ENCODE results near the gene CHTOP. TPM values are rescaled to one million over a fixed set of nuclear protein-coding genes. Genes with fewer than 3 reads are reported as not detected.
A peak's percentile ranks its signal among the peaks of the same experiment; 100 is the strongest.

The CHTOP gene
- total and polyA plus RNA-seq, 2 of the 13 experiments (the other 11 are each of a cell fraction or from before 2014, with no cell fraction given) = 38.0 to 51.9 TPM

DNA sequence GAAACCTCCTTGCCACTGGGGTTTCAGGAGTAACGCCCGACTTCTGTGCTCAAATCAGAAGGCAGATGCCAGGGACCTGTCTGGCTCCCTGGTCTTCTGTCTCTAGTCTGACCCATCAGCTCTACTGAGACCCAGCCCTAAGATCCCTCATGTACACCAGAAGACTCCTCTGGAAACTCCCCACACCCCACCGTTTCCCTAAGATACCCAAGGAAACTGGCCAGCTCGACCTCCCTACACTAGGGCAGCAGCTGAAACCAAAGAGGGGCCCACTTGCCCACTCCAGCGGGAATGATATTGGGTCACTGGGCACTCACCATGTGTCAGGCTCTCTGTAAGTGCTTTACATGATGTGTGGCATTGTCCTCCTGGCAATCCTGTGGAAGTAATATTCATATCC is 20.5 kb upstream of the CHTOP start:
- Histone ChIP-seq H3K36me3 (replicated peaks in 1 of 2; ENCODE audit: control insufficient read depth in 1 of 2, insufficient read depth in 2 of 2, low read length in 2 of 2) (no peaks in the 10 kb centered on the region), H3K27ac (ENCODE audit: extremely low read length, insufficient read depth, low read length) (peak overlapping the region; percentile 66), H3K9me3 (ENCODE audit: low read length) (no peaks in the 10 kb centered on the region), H3K9ac (ENCODE audit: insufficient read depth, low read depth, low read length) (peak overlapping the region; percentile 80), H3K79me2 (ENCODE audit: insufficient read depth, low read length) (peaks cover 7% of the 10 kb centered on the region), H4K20me1 (ENCODE audit: insufficient read depth, low read length) (no peaks in the 10 kb centered on the region), H3K4me1 (ENCODE audit: insufficient read depth, low read length) (peaks cover 80% of the 10 kb centered on the region), H3K4me2 (ENCODE audit: low read depth, low read length) (peak overlapping the region; percentile 84), H2AFZ (ENCODE audit: low read length) (no peak overlapping the region), H3K4me3 (replicated peaks in 1 of 3; ENCODE audit: insufficient read depth in 1 of 3, low read depth in 2 of 3, low read length in 3 of 3) (peak overlapping the region in 2 of 3 experiments; percentile 60 to 76; a peak in 3 of 6 replicates), H3K27me3 (ENCODE audit: control insufficient read depth in 1 of 2, insufficient read depth in 2 of 2, low read length in 2 of 2) (no peaks in the 10 kb centered on the region; a peak in 1 of 5 replicates)
- intact Hi-C loops (cut with micrococcal nuclease; ENCODE audit: unreplicated experiment) = no loop called here
- WGBS (ENCODE audit: low lambda C conversion rate) = 77% methylated on average over 5 of the region's 5 CpGs
- FAIRE-seq (no peak), ATAC-seq (no peak), DNase-seq (ENCODE audit: low spot score) (no peak)
- in situ Hi-C loops (cut with HindIII; ENCODE audit: extremely low pct_ligation_motif_present, low pct_unique_long_range_greater_than_20kb) = no loop called here
- TF ChIP-seq ZNF629 (CRISPR knock-in tag; conservative IDR thresholded peaks at IDR 0.05) (0 out of 2 replicates have a peak, but pooled peaks have one; percentile 42), ZNF12 (CRISPR knock-in tag; IDR thresholded peaks at IDR 0.05) (no peak), UBTF (CRISPR knock-in tag; IDR thresholded peaks at IDR 0.05) (peak; percentile 0; the same call in 1 of the 2 replicates)
- CTCF ChIA-PET (ENCODE audit: low intra/inter-chr PET ratio, low total read pairs) = no interaction called here
- BruUV-seq (replicated peaks) = no TSS peak
- POLR2A ChIA-PET = interaction anchor here (1.0 to 12.2 kb wide), 10 partner anchors 10 to 162 kb away, joined by 3 to 390 read pairs (median 5); partner anchors contain the start of genes CHTOP, S100A1, S100A13 and SLC27A3

DNA sequence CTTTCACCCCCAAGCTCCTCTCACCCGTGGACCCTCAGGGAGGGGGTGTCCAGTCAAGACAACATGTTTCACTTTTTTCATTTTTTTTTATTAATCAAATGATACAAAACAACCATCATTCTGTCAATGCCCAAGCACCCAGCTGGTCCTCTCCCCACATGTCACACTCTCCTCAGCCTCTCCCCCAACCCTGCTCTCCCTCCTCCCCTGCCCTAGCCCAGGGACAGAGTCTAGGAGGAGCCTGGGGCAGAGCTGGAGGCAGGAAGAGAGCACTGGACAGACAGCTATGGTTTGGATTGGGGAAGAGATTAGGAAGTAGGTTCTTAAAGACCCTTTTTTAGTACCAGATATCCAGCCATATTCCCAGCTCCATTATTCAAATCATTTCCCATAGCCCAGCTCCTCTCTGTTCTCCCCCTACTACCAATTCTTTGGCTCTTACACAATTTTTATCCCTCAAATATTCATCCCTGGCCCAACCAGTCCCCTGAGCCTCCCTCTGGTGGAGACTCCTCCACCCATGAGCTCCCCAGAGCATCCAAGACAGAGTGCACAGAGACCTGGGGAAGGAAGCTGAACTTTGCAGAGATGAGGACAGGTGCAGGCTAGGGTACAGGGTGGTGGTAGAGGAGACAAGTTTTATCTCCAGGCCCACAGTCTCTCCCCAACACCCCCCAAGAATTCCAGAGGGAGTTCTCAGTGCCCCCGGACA is 19.5 kb upstream of the CHTOP start:
- DNase-seq (ENCODE audit: low spot score) (no peak), FAIRE-seq (no peak), ATAC-seq (no peak)
- Histone ChIP-seq H3K9ac (ENCODE audit: insufficient read depth, low read depth, low read length) (no peak overlapping the region), H4K20me1 (ENCODE audit: insufficient read depth, low read length) (no peaks in the 10 kb centered on the region), H3K4me3 (replicated peaks in 1 of 3; ENCODE audit: insufficient read depth in 1 of 3, low read depth in 2 of 3, low read length in 3 of 3) (no peak overlapping the region), H2AFZ (ENCODE audit: low read length) (no peak overlapping the region), H3K4me1 (ENCODE audit: insufficient read depth, low read length) (peaks cover 76% of the 10 kb centered on the region), H3K4me2 (ENCODE audit: low read depth, low read length) (no peak overlapping the region), H3K36me3 (replicated peaks in 1 of 2; ENCODE audit: control insufficient read depth in 1 of 2, insufficient read depth in 2 of 2, low read length in 2 of 2) (peaks cover 0 to 1% of the 10 kb centered on the region in 2 experiments; a peak in 1 of 5 replicates), H3K27me3 (ENCODE audit: control insufficient read depth in 1 of 2, insufficient read depth in 2 of 2, low read length in 2 of 2) (no peaks in the 10 kb centered on the region), H3K79me2 (ENCODE audit: insufficient read depth, low read length) (peaks cover 6% of the 10 kb centered on the region), H3K9me3 (ENCODE audit: low read length) (no peaks in the 10 kb centered on the region), H3K27ac (ENCODE audit: extremely low read length, insufficient read depth, low read length) (no peak overlapping the region)
- in situ Hi-C loops (cut with HindIII; ENCODE audit: extremely low pct_ligation_motif_present, low pct_unique_long_range_greater_than_20kb) = no loop called here
- POLR2A ChIA-PET = interaction anchor here (5.4 to 12.2 kb wide), 2 partner anchors 11 to 20 kb away, joined by 63 to 390 read pairs; partner anchors contain the start of genes CHTOP, S100A1 and S100A13
- intact Hi-C loops (cut with micrococcal nuclease; ENCODE audit: unreplicated experiment) = no loop called here
- 72% methylated on average over 2 of the region's 2 CpGs for WGBS (ENCODE audit: low lambda C conversion rate)
- TF ChIP-seq TBX3 (IDR thresholded peaks at IDR 0.05; ENCODE audit: borderline replicate concordance) = no peak
- peak; percentile 95 for TF ChIP-seq ZNF263 (CRISPR knock-in tag; IDR thresholded peaks at IDR 0.05)
- CTCF ChIA-PET (ENCODE audit: low intra/inter-chr PET ratio, low total read pairs) = no interaction called here
- BruUV-seq (replicated peaks) = no TSS peak

All from HepG2 (cell line).